K562 (cell line): ENCODE results near the gene RUFY2. TPM values are rescaled to one million over a fixed set of nuclear protein-coding genes. Genes with fewer than 3 reads are reported as not detected.

Experiments
- ATF7 ChIP-seq: fragments of 450-650 bp; IDR thresholded peaks from 2 replicates; pipeline ENCODE4 v1.7.1; 2014; ENCODE audit warnings: mild to moderate bottlenecking, moderate library complexity
- PCBP1 ChIP-seq: fragments of 200-400 bp; formaldehyde crosslinking; IDR thresholded peaks from 2 replicates; pipeline ENCODE4 v1.6.1; 2018; ENCODE audit warnings: mild to moderate bottlenecking, low read depth, low read length; ENCODE audit not compliant: poor library complexity, severe bottlenecking
- PCBP2 ChIP-seq: fragments of 200-400 bp; formaldehyde crosslinking; IDR thresholded peaks from 2 replicates; pipeline ENCODE4 v1.6.1; 2018; ENCODE audit warnings: low read length, low read depth, mild to moderate bottlenecking, moderate library complexity; ENCODE audit not compliant: poor library complexity, severe bottlenecking
- PTTG1 ChIP-seq: fragments of 450-650 bp; IDR thresholded peaks from 2 replicates; pipeline ENCODE4 v1.6.1; 2016; ENCODE audit warnings: low read depth, mild to moderate bottlenecking, missing genetic modification characterization, missing compliant biosample characterization
- ZBTB40 ChIP-seq, 2 experiments: fragments of 450-650 bp in 1 of 2; sonication (generic) in 1 of 2; formaldehyde crosslinking in 1 of 2; IDR thresholded peaks; 2 replicates each; pipeline versions ENCODE4 v1.7.1 to v1.9.0; 2016 to 2022; ENCODE audit warnings: inconsistent platforms in 1 of 2, mild to moderate bottlenecking in 1 of 2, missing genetic modification reagents in 1 of 2
- polyA plus RNA-seq, 8 experiments: library from polyadenylated mRNA; depleted of rRNA in 4 of 8; stranded (reverse) in 5 of 8; unstranded in 3 of 8; fragments of >200 nt; fragmentation: Nextera tagmentation in 2 of 8; fragmentation: Illumina TruSeq in 1 of 8; extraction: Ambion mirVana in 2 of 8; extraction: Trizol in 1 of 8; gene quantifications; 2 replicates each; pipeline versions ENCODE4 v1.2.1 to v1.2.3, GENCODE V29; 2011 to 2014; ENCODE audit warnings: inconsistent platforms in 1 of 8, missing spikeins in 1 of 8
- total RNA-seq, 7 experiments: library from RNA; depleted of rRNA in 6 of 7; stranded (reverse); fragments of >200 nt in 6 of 7; fragmentation: Illumina TruSeq in 2 of 7; extraction: Trizol in 2 of 7; gene quantifications; 2 replicates each; pipeline versions ENCODE4 v1.2.1 to v1.2.3, GENCODE V29; 2011 to 2021; ENCODE audit warnings: low replicate concordance in 1 of 7

The RUFY2 gene
- total and polyA plus RNA-seq, 9 of the 15 experiments (the other 6 are each of a cell fraction or from before 2014, with no cell fraction given), result 3.7 to 20.1 (median 12.6) TPM

GRCh38 chr10:68435803-68436202, 28.7 kb upstream of the RUFY2 start (continued):
- TF ChIP-seq PCBP2 (no peak), ZBTB40 (IDR thresholded peaks at IDR 0.05) (no peak), ZBTB40 (CRISPR knock-in tag; IDR thresholded peaks at IDR 0.05) (no peak), PCBP1 (no peak), ATF7 (no peak), PTTG1 (tag) (no peak)
